K562 (cell line): ENCODE data around the gene ODAD4. TPM values are rescaled to one million over a fixed set of nuclear protein-coding genes. Genes with fewer than 3 reads are reported as not detected.
A peak's percentile ranks its signal among the peaks of the same experiment; 100 is the strongest.

Experiments
- ATAC-seq: fragments of 200-7000 bp; cut with Tn5 transposase; 3 replicates; pipeline ENCODE4 v1.9.1; 2020; ENCODE audit warnings: moderate library complexity
- BruUV-seq: library from RNA; stranded (reverse); fragments of 400-500 nt; replicated peaks from 2 replicates; lab custom pipeline; 2021; lab: Mats Ljungman, UMichigan
- CTCF ChIA-PET: fragments of 300-600 bp; formaldehyde crosslinking; extraction: SDS; loops from one replicate; lab custom pipeline; 2021; ENCODE audit warnings: low intra/inter-chr PET ratio; lab: Yijun Ruan, JAX
- POLR2A ChIA-PET: fragments of 300-600, 350-650 bp; sonication (Branson Sonifier 250); formaldehyde crosslinking; extraction: SDS; loops from one replicate; lab custom pipeline; 2021; ENCODE audit warnings: antibody characterized with exemption, inconsistent platforms; lab: Yijun Ruan, JAX
- DNase-seq, 4 experiments: peaks; one replicate each; pipeline versions ENCODE4 v3.0.0 to v3.0.0-alpha.2; 2011 to 2018; ENCODE audit warnings: low spot score in 3 of 4, mixed read lengths in 3 of 4; ENCODE audit errors: extremely low read depth in 1 of 4
- FAIRE-seq: peaks from 2 replicates; lab custom pipeline; 2011; peaks lifted over from hg19 to GRCh38; lab: Jason Lieb, UNC
- H2AFZ ChIP-seq: 2 replicates; pipeline ENCODE4 v1.6.0; 2011; ENCODE audit warnings: low read depth, low read length, control low read depth, inconsistent platforms
- H3K27ac ChIP-seq: fragments of 200-600 bp; 3 replicates; pipeline ENCODE4 v1.8.0; 2011; ENCODE audit warnings: low read depth, mild to moderate bottlenecking, control low read depth, inconsistent platforms, low read length, moderate library complexity, mixed read lengths; ENCODE audit errors: extremely low read depth
- H3K27me3 ChIP-seq, 2 experiments: fragments of 300-600 bp in 1 of 2; 2 replicates in 1 of 2; 3 replicates in 1 of 2; pipeline versions ENCODE4 v1.6.0 to v1.8.0; 2011; ENCODE audit warnings: inconsistent platforms in 2 of 2, low read length in 2 of 2, mild to moderate bottlenecking in 1 of 2, mixed read lengths in 1 of 2, moderate library complexity in 1 of 2; ENCODE audit not compliant: control insufficient read depth in 2 of 2, insufficient read depth in 2 of 2
- H3K36me3 ChIP-seq: fragments of 300-600 bp; 3 replicates; pipeline ENCODE4 v1.8.0; 2011; ENCODE audit warnings: mild to moderate bottlenecking, low read length, inconsistent platforms; ENCODE audit not compliant: control insufficient read depth, insufficient read depth
- H3K4me1 ChIP-seq, 2 experiments: fragments of 200-600 bp in 1 of 2; replicated peaks in 1 of 2; 2 replicates in 1 of 2; 3 replicates in 1 of 2; pipeline versions ENCODE4 v1.5.1 to v1.8.0; 2011; ENCODE audit warnings: inconsistent platforms in 2 of 2, low read length in 2 of 2, mild to moderate bottlenecking in 1 of 2, mixed read lengths in 1 of 2, moderate library complexity in 1 of 2; ENCODE audit not compliant: control insufficient read depth in 2 of 2, insufficient read depth in 2 of 2
- H3K4me2 ChIP-seq: 2 replicates; pipeline ENCODE4 v1.6.1; 2011; ENCODE audit warnings: low read length, control low read depth, inconsistent platforms, mixed read lengths; ENCODE audit not compliant: insufficient read depth
- H3K4me3 ChIP-seq: fragments of 200-600 bp; sonication (generic), shearing (Covaris generic); 2 replicates; pipeline ENCODE4 v1.5.1; 2016; ENCODE audit warnings: control low read depth, inconsistent platforms
- H3K79me2 ChIP-seq: fragments of 200-600 bp; 3 replicates; pipeline ENCODE4 v1.8.0; 2011; ENCODE audit warnings: low read length, inconsistent platforms; ENCODE audit not compliant: control insufficient read depth, insufficient read depth
- H3K9ac ChIP-seq, 2 experiments: 2 replicates each; pipeline versions ENCODE4 v1.6.0 to v1.6.1; 2011; ENCODE audit warnings: low read depth in 2 of 2, low read length in 2 of 2, control low read depth in 1 of 2, inconsistent platforms in 1 of 2, mild to moderate bottlenecking in 1 of 2, mixed read lengths in 1 of 2; ENCODE audit not compliant: insufficient read depth in 1 of 2
- H3K9me1 ChIP-seq: one replicate; pipeline ENCODE4 v1.6.0; 2011; ENCODE audit warnings: inconsistent platforms, mild to moderate bottlenecking, low read length, moderate library complexity; ENCODE audit not compliant: control insufficient read depth, insufficient read depth
- H3K9me3 ChIP-seq: replicated peaks from 2 replicates; pipeline ENCODE4 v1.5.1; 2011; ENCODE audit warnings: low read depth, low read length, inconsistent platforms; ENCODE audit not compliant: control insufficient read depth, insufficient read depth
- H4K20me1 ChIP-seq: replicated peaks from 2 replicates; pipeline ENCODE4 v1.6.1; 2011; ENCODE audit warnings: low read length, inconsistent platforms, mixed read lengths; ENCODE audit not compliant: control insufficient read depth, insufficient read depth
- BDP1 ChIP-seq: IDR thresholded peaks from 3 replicates; pipeline ENCODE4 v1.6.1; 2011; ENCODE audit not compliant: insufficient read length, insufficient read depth
- DACH1 ChIP-seq: fragments of 450-650 bp; IDR thresholded peaks from 2 replicates; pipeline ENCODE4 v1.6.1; 2018; ENCODE audit not compliant: partially characterized antibody
- FOXJ2 ChIP-seq: fragments of 200-800 bp; sonication (Bioruptor generic); IDR thresholded peaks from 2 replicates; pipeline ENCODE4 v1.6.1; 2016; ENCODE audit warnings: missing genetic modification characterization, missing compliant biosample characterization
- HMG20A ChIP-seq: fragments of 450-650 bp; formaldehyde crosslinking; conservative IDR thresholded peaks from 2 replicates; pipeline ENCODE4 v1.4.0; 2020; ENCODE audit warnings: mild to moderate bottlenecking, mixed read lengths
- MAX ChIP-seq: sonication (generic); formaldehyde crosslinking; IDR thresholded peaks from 2 replicates; pipeline ENCODE4 v1.9.0; 2022; ENCODE audit warnings: mild to moderate bottlenecking, missing genetic modification reagents
- MNT ChIP-seq, 2 experiments: fragments of 450-650 bp; conservative IDR thresholded peaks; 2 replicates each; pipeline ENCODE4 v1.6.1; 2017; ENCODE audit warnings: mild to moderate bottlenecking in 2 of 2, moderate library complexity in 2 of 2
- PTRF ChIP-seq: fragments of 450-650 bp; IDR thresholded peaks from 2 replicates; pipeline ENCODE4 v1.6.1; 2016; ENCODE audit warnings: mild to moderate bottlenecking, missing genetic modification characterization, missing compliant biosample characterization
- SNRNP70 ChIP-seq: fragments of 200-400 bp; formaldehyde crosslinking; optimal IDR thresholded peaks from 2 replicates; pipeline ENCODE3; 2017; ENCODE audit warnings: low read depth, low read length
- SRF ChIP-seq, 2 experiments: fragments of 250-450, 450-650 bp in 1 of 2; sonication (Bioruptor Pico) in 1 of 2; sonication (generic) in 1 of 2; formaldehyde crosslinking; IDR thresholded peaks; 2 replicates each; pipeline versions ENCODE4 v1.5.0 to v1.5.1; 2020 to 2022; ENCODE audit warnings: mild to moderate bottlenecking in 1 of 2, missing genetic modification reagents in 1 of 2
- STAT6 ChIP-seq: sonication (generic); formaldehyde crosslinking; IDR thresholded peaks from 2 replicates; pipeline ENCODE4 v1.8.1; 2023; ENCODE audit warnings: mild to moderate bottlenecking, missing genetic modification reagents
- ZBTB12 ChIP-seq: fragments of 250-450 bp; sonication (Bioruptor Pico); IDR thresholded peaks from 2 replicates; pipeline ENCODE4 v1.4.0; 2020
- WGBS: fragments of 100-300 bp; shearing (Covaris generic); methylation state at CpG from one replicate; pipeline ENCODE4 v1.1.6; 2016; ENCODE audit warnings: low coverage, mixed read lengths; ENCODE audit not compliant: insufficient coverage; ENCODE audit errors: missing lambda C conversion rate; 5-methylcytosine and 5-hydroxymethylcytosine counted together
- in situ Hi-C: fragments of 300-500 bp; cut with MboI; formaldehyde crosslinking; loops from 4 replicates; pipeline ENCODE4 v1.15.0; 2018; ENCODE audit warnings: inconsistent platforms, mixed read lengths
- intact Hi-C: fragments of 100-400 bp; cut with micrococcal nuclease; formaldehyde crosslinking; loops from 2 replicates; pipeline ENCODE4 v1.14.2; 2022
- polyA plus RNA-seq, 8 experiments: library from polyadenylated mRNA; depleted of rRNA in 4 of 8; stranded (reverse) in 5 of 8; unstranded in 3 of 8; fragments of >200 nt; fragmentation: Nextera tagmentation in 2 of 8; fragmentation: Illumina TruSeq in 1 of 8; extraction: Ambion mirVana in 2 of 8; extraction: Trizol in 1 of 8; gene quantifications; 2 replicates each; pipeline versions ENCODE4 v1.2.1 to v1.2.3, GENCODE V29; 2011 to 2014; ENCODE audit warnings: inconsistent platforms in 1 of 8, missing spikeins in 1 of 8
- total RNA-seq, 7 experiments: library from RNA; depleted of rRNA in 6 of 7; stranded (reverse); fragments of >200 nt in 6 of 7; fragmentation: Illumina TruSeq in 2 of 7; extraction: Trizol in 2 of 7; gene quantifications; 2 replicates each; pipeline versions ENCODE4 v1.2.1 to v1.2.3, GENCODE V29; 2011 to 2021; ENCODE audit warnings: low replicate concordance in 1 of 7

Gene ODAD4
- total and polyA plus RNA-seq, 9 of the 15 experiments (the other 6 are each of a cell fraction or from before 2014, with no cell fraction given) = 0.09 to 0.98 (median 0.51) TPM

GRCh38 chr17:41913798-41914197, 16.6 kb upstream of the ODAD4 start (continued):
- no peak for TF ChIP-seq MNT (conservative IDR thresholded peaks at IDR 0.05)

- Histone ChIP-seq H3K9ac (peak overlapping the region in 1 of 2 experiments; percentile 37; a peak in 1 of 4 replicates), H3K4me2 (no peak overlapping the region), H4K20me1 (peaks cover 29% of the 10 kb centered on the region), H3K27ac (no peak overlapping the region), H3K9me3 (no peaks in the 10 kb centered on the region), H3K4me3 (no peak overlapping the region), H3K79me2 (peaks cover 68% of the 10 kb centered on the region), H3K27me3 (no peaks in the 10 kb centered on the region), H3K9me1 (peaks cover 10% of the 10 kb centered on the region), H3K4me1 (peaks cover 29 to 32% of the 10 kb centered on the region in 2 experiments; a peak in 4 of 5 replicates), H3K36me3 (peaks cover 80% of the 10 kb centered on the region), H2AFZ (no peak overlapping the region)
- ChIA-PET CTCF (no interaction called here), POLR2A (interaction anchor here (0.5 to 1.9 kb wide), 6 partner anchors 12 to 157 kb away, joined by 3 to 7 read pairs (median 4); partner anchors contain the start of genes DNAJC7 and ODAD4)
- BruUV-seq = no TSS peak
- DNase-seq = no peak
- FAIRE-seq = no peak
- 53% methylated on average over 3 of the region's 6 CpGs for WGBS
- ATAC-seq = no peak
- intact Hi-C loops = no loop called here
- in situ Hi-C loops = no loop called here
- TF ChIP-seq SRF (CRISPR knock-in tag; IDR thresholded peaks at IDR 0.05) (no peak), SNRNP70 (no peak), DACH1 (no peak), BDP1 (no peak), FOXJ2 (tag) (no peak), ZBTB12 (CRISPR knock-in tag) (no peak), STAT6 (CRISPR knock-in tag) (no peak), MAX (CRISPR knock-in tag) (no peak), HMG20A (CRISPR knock-in tag) (no peak), PTRF (no peak)
Measured at GRCh38 chr17:41914358-41914766, 16.1 kb upstream of the ODAD4 start.
